Suprapubic skin (tissue), 4 donors: ENCODE measurements around the gene ATP5F1E. TPM values are rescaled to one million over a fixed set of nuclear protein-coding genes. Genes with fewer than 3 reads are reported as not detected.
A peak's percentile ranks its signal among the peaks of the same experiment; 100 is the strongest.

Experiments used
- DNase-seq, 2 donors: peaks; one replicate each; pipeline ENCODE4 v3.0.0-alpha.2; 2019; ENCODE audit warnings: low spot score in 2 of 2
- H3K27ac ChIP-seq: fragments of 200-600 bp; sonication (generic); one replicate; pipeline ENCODE4 v1.5.1; 2019
- H3K27me3 ChIP-seq: fragments of 200-600 bp; sonication (generic); one replicate; pipeline ENCODE4 v1.5.1; 2019
- H3K36me3 ChIP-seq: fragments of 200-600 bp; sonication (generic); one replicate; pipeline ENCODE4 v1.5.1; 2019
- H3K4me1 ChIP-seq: fragments of 200-600 bp; sonication (generic); one replicate; pipeline ENCODE4 v1.5.1; 2019
- H3K4me3 ChIP-seq: fragments of 200-600 bp; sonication (generic); one replicate; pipeline ENCODE4 v1.5.1; 2019; ENCODE audit warnings: mild to moderate bottlenecking
- H3K9me3 ChIP-seq: fragments of 200-600 bp; sonication (generic); one replicate; pipeline ENCODE4 v1.5.1; 2019
- EP300 ChIP-seq: sonication (generic); formaldehyde crosslinking; IDR thresholded peaks from one replicate; pipeline ENCODE4 v1.6.1; 2017; ENCODE audit warnings: antibody characterized with exemption
- POLR2A ChIP-seq, 2 donors: fragments of 450-650 bp; IDR thresholded peaks; one replicate each; pipeline ENCODE4 v1.6.1; 2017; ENCODE audit warnings: antibody characterized with exemption in 2 of 2, mild to moderate bottlenecking in 2 of 2, moderate library complexity in 2 of 2
- POLR2AphosphoS5 ChIP-seq, 3 donors: sonication (generic); formaldehyde crosslinking; IDR thresholded peaks; one replicate each; pipeline ENCODE4 v1.6.1; 2017; ENCODE audit warnings: antibody characterized with exemption in 3 of 3
- WGBS: methylation state at CpG from one replicate; pipeline ENCODE4 v1.1.5; 2018; 5-methylcytosine and 5-hydroxymethylcytosine counted together
- total RNA-seq, 4 donors: library from RNA; depleted of rRNA; stranded (reverse); fragments of >200 nt; gene quantifications; one replicate each; pipeline ENCODE4 v1.1.0, GENCODE V29; 2016
- TF ChIP-seq, protein P1 (sequence below), 2 donors: fragments of 200-600 bp in 1 of 2; fragments of 450-650 bp in 1 of 2; sonication (generic) in 1 of 2; IDR thresholded peaks; one replicate each; pipeline ENCODE4 v1.5.1; 2016 to 2019; ENCODE audit warnings: antibody characterized with exemption in 2 of 2, mild to moderate bottlenecking in 1 of 2, moderate library complexity in 1 of 2

The ATP5F1E gene
- total RNA-seq, 4 donors from 2014 or later = 16.1 to 26.8 (median 19.5) TPM

DNA sequence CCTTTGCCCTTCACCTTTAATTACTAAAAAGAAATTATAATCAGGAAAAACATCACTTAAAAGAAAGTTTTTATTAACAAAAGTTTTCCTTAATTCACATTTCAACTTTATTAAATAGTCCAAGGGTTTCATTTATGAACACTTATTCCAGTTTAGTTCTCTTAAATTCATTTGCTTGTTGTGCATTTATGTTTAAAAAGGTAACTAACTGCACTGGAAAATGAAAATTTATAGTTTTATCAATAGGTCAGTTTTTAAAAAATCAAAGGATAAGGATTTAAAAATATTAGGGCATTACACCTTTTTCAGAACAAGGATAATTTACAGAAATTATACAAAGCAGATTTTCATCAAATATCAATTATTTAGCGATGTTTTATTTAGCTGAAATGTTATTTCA, 958 bp upstream of the ATP5F1E start:
- TF ChIP-seq, protein P1, sequence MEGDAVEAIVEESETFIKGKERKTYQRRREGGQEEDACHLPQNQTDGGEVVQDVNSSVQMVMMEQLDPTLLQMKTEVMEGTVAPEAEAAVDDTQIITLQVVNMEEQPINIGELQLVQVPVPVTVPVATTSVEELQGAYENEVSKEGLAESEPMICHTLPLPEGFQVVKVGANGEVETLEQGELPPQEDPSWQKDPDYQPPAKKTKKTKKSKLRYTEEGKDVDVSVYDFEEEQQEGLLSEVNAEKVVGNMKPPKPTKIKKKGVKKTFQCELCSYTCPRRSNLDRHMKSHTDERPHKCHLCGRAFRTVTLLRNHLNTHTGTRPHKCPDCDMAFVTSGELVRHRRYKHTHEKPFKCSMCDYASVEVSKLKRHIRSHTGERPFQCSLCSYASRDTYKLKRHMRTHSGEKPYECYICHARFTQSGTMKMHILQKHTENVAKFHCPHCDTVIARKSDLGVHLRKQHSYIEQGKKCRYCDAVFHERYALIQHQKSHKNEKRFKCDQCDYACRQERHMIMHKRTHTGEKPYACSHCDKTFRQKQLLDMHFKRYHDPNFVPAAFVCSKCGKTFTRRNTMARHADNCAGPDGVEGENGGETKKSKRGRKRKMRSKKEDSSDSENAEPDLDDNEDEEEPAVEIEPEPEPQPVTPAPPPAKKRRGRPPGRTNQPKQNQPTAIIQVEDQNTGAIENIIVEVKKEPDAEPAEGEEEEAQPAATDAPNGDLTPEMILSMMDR (IDR thresholded peaks at IDR 0.05) = no peak
- TF ChIP-seq POLR2AphosphoS5 (IDR thresholded peaks at IDR 0.05) (no peak), EP300 (no peak), POLR2A (IDR thresholded peaks at IDR 0.05) (no peak)
- no peak for DNase-seq
- Histone ChIP-seq H3K27ac (no peak overlapping the region), H3K9me3 (no peaks in the 10 kb centered on the region), H3K4me1 (peaks cover 39% of the 10 kb centered on the region), H3K36me3 (peaks cover 53% of the 10 kb centered on the region), H3K27me3 (no peaks in the 10 kb centered on the region), H3K4me3 (peak overlapping the region; percentile 91)
- 97% methylated on average over 1 of the region's 1 CpG for WGBS

DNA sequence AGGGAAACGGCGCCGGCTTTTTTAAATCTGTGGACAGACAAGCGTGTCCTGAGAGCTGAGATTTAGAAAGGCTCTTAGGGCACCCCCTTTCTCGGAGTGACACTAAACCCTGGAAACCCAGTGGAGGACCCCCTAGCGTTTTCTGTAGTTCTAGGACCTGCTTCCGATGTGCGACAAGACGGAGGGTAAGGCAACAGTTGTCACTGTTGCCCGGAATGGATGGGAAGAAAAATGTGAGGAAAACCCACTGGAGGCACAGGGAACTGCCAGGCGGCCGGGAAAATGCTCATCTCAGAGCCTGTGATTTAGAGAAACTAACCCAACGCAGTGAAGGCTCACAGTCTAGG, 551 bp upstream of the ATP5F1E start:
- H3K9me3 ChIP-seq = no peaks in the 10 kb centered on the region
- peaks cover 41% of the 10 kb centered on the region for H3K4me1 ChIP-seq
- no peak for TF ChIP-seq POLR2A (IDR thresholded peaks at IDR 0.05)
- TF ChIP-seq, protein P1 (IDR thresholded peaks at IDR 0.05) = peak; percentile 26 to 32
- peak overlapping the region; percentile 91 for H3K4me3 ChIP-seq
- H3K36me3 ChIP-seq = peaks cover 49% of the 10 kb centered on the region
- H3K27me3 ChIP-seq = no peaks in the 10 kb centered on the region
- DNase-seq = no peak
- 4% methylated on average over 9 of the region's 13 CpGs for WGBS
- peak overlapping the region; percentile 89 for H3K27ac ChIP-seq

- TF ChIP-seq, protein P1 (IDR thresholded peaks at IDR 0.05) = no peak
- TF ChIP-seq EP300 (no peak), POLR2AphosphoS5 (IDR thresholded peaks at IDR 0.05) (no peak), POLR2A (IDR thresholded peaks at IDR 0.05) (no peak)
- H3K9me3 ChIP-seq = no peaks in the 10 kb centered on the region
- H3K36me3 ChIP-seq = peaks cover 38% of the 10 kb centered on the region
Measured at GRCh38 chr20:59031564-59032022, 542 bp downstream of the ATP5F1E start.

DNA sequence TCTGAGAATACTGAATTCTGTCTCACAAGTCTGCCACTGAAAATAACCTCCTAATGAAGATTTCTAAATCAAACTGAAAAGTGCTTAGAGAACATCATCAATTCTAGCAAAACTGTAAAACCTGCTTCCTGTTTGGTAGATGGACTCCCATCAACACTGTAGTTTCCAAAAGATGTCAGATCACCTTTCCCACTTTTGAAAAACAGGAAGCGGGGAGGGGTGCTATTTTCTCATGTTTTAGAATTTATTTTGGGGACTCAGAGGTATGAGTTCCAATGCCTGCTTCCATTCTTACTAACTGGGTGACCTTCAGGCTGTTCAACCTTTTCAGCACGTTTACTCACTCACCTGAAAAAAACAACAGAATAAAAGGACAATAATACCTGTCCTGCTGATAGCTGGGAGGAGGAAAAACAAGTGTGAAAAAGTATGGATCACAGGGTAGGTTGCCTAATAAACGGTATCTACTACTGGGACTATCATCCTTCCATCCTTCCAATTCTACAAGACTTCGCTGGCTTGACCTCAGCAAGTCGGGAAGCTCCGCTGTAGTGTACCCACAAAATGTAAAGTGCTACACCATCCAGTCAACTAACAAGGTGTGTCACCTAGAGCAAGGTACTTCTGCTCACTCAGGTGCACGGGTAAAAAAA, 1.1 kb downstream of the ATP5F1E start:
- H3K27ac ChIP-seq = no peak overlapping the region
- H3K9me3 ChIP-seq = no peaks in the 10 kb centered on the region
- no peaks in the 10 kb centered on the region for H3K27me3 ChIP-seq
- peaks cover 41% of the 10 kb centered on the region for H3K4me1 ChIP-seq
- H3K4me3 ChIP-seq = peak overlapping the region; percentile 91
- TF ChIP-seq POLR2AphosphoS5 (IDR thresholded peaks at IDR 0.05) (no peak), EP300 (no peak), POLR2A (IDR thresholded peaks at IDR 0.05) (no peak)
- TF ChIP-seq, protein P1 (IDR thresholded peaks at IDR 0.05) = no peak
- no peak for DNase-seq
- peaks cover 33% of the 10 kb centered on the region for H3K36me3 ChIP-seq
- 63% methylated on average over 7 of the region's 7 CpGs for WGBS

More at GRCh38 chr20:59031564-59032022, 542 bp downstream of the ATP5F1E start:
- peaks cover 41% of the 10 kb centered on the region for H3K4me1 ChIP-seq
- WGBS = 21% methylated on average over 9 of the region's 13 CpGs
- H3K27ac ChIP-seq = peak overlapping the region; percentile 89
- no peaks in the 10 kb centered on the region for H3K27me3 ChIP-seq
- peak overlapping the region; percentile 91 for H3K4me3 ChIP-seq
- DNase-seq = no peak

DNA sequence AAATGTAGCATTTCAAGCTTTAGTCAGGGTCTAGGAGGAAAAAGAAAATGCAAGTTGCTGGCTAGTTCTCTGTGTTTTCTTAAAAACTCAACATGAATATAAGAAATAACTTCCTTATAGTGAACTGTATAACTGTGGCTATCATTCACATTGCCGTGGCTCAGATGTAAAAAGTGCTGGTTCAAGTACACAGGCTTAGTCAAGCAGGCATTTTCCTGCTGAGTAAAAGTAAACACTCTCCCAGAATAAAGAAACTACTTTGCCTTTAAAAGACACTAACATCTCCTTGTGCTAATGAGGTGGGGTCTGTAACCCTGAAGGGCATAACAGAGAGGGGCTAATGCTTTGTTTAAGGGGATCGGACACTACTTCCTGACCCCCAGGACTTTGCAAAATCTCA, 3.3 kb downstream of the ATP5F1E start:
- H3K4me1 ChIP-seq = peaks cover 41% of the 10 kb centered on the region
- no peaks in the 10 kb centered on the region for H3K9me3 ChIP-seq
- TF ChIP-seq EP300 (no peak), POLR2A (IDR thresholded peaks at IDR 0.05) (no peak), POLR2AphosphoS5 (IDR thresholded peaks at IDR 0.05) (no peak)
- TF ChIP-seq, protein P1 (IDR thresholded peaks at IDR 0.05) = no peak
- DNase-seq = no peak
- H3K4me3 ChIP-seq = no peak overlapping the region
- no peaks in the 10 kb centered on the region for H3K27me3 ChIP-seq
- peaks cover 39% of the 10 kb centered on the region for H3K36me3 ChIP-seq
- H3K27ac ChIP-seq = no peak overlapping the region
- whole genome bisulfite sequencing = 56% methylated on average over 2 of the region's 2 CpGs
